Measurements from ENCODE around the gene PLXDC1. TPM values are rescaled to one million over a fixed set of nuclear protein-coding genes. Genes with fewer than 3 reads are reported as not detected.

The PLXDC1 gene
- total RNA-seq, 6 donors from 2014 or later = 3.8 to 47.1 (median 10.5) TPM

DNA sequence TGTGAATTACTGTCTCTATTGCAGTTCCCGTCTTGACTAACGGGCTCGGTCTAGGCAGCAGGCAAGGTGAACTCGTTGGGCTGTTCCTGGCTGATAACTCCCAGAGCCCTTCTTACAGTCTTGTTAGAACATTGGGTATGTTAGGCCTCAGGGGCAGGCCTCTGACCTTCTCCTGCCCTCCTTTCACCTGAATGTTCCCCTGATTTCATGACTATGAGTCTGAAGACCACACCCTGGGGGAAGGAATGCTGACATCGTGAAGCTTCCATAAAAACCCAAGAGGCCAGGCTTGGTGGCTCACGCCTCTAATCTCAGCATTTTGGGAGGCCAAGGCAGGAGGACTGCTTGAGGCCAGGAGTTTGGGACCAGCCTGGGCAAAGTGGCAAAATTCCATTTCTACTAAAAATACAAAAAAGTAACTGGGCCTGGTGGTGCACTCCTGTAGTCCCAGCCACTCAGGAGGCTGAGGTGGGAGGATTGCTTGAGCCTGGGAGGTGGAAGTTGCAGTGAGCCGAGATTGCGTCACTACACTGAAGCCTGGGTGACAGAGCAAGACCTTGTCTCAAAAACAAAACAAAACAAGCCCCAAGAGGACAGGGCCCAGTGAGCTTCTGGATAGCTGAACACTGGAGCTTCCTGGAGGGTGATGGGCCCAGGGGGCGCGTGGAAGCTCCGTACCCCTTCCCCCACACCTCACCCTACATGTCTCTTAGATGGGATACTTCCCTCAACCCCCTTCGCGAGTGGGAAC, 136.5 kb downstream of the PLXDC1 start:
- peaks cover 0 to 11% (median 3%) of the 10 kb centered on the region in 4 donors for H3K4me1 ChIP-seq
- WGBS, 2 donors = 80 to 88% methylated on average over 12 to 13 of the region's 13 CpGs
- peak in 1 of 2 donors; percentile 54 for DNase-seq
- H3K9me3 ChIP-seq = no peaks in the 10 kb centered on the region
- H3K27me3 ChIP-seq = no peaks in the 10 kb centered on the region
- no peak overlapping the region for H3K4me3 ChIP-seq
- peak; percentile 43 to 59 for ATAC-seq (ENCODE audit: low FRiP score in 2 of 2)
- no peaks in the 10 kb centered on the region for H3K36me3 ChIP-seq
- H3K27ac ChIP-seq = peak overlapping the region in 2 of 4 donors; percentile 0 to 36
- peak in 1 of 4 donors; percentile 29 for TF ChIP-seq POLR2A (IDR thresholded peaks at IDR 0.05)
- no peak for TF ChIP-seq POLR2AphosphoS5 (IDR thresholded peaks at IDR 0.05)
- TF ChIP-seq CTCF (IDR thresholded peaks at IDR 0.05) = no peak
- TF ChIP-seq EP300 (IDR thresholded peaks at IDR 0.05) = no peak

DNA sequence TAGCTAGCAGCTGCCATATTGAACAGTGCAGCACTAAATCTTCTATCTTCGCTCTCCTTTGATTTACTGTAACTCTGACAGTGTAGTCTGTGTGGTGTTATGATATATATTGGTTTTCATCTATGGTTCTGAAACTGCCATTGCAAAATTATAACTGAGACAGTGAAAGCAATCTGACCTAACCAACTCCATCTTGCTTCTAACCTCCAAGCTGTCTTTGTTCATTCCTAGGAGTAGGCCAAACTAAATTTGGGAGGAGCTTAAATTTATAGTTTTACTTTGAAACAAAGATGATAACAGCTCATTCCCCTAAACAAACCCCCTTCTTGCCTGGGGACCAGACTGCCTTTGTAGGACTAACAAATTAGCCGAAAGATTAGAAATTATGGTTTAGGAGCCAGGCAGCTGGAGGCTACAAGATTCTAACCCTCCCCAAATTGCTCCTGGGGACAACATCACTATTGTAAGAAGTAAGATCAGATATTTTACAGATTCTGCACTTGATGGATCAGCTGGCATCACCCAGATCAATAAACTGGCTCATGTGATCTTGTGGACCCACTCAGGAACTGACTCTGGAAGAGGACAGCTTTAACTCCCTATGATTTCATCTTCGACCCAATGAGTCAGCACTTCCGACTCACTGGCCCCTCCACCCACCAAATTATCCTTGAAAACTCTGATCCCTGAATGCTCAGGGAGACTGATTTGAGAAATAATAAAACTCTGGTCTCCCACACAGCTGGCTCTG, 137.2 kb downstream of the PLXDC1 start:
- ATAC-seq (ENCODE audit: low FRiP score in 2 of 2) = peak in 1 of 2 donors; percentile 82
- H3K9me3 ChIP-seq = no peaks in the 10 kb centered on the region
- H3K36me3 ChIP-seq = no peaks in the 10 kb centered on the region
- H3K27me3 ChIP-seq = no peaks in the 10 kb centered on the region
- no peak overlapping the region for H3K4me3 ChIP-seq
- DNase-seq = no peak
- no peak for TF ChIP-seq EP300 (IDR thresholded peaks at IDR 0.05)
- no peak for TF ChIP-seq CTCF (IDR thresholded peaks at IDR 0.05)
- no peak for TF ChIP-seq POLR2AphosphoS5 (IDR thresholded peaks at IDR 0.05)
- TF ChIP-seq POLR2A (IDR thresholded peaks at IDR 0.05) = no peak
- no peak overlapping the region for H3K27ac ChIP-seq
- peaks cover 0 to 11% (median 3%) of the 10 kb centered on the region in 4 donors for H3K4me1 ChIP-seq
- 84 to 87% methylated on average over 4 of the region's 4 CpGs for WGBS, 2 donors

Small RNA genes within 50 kb of the gene (small RNA-seq; reads per million reads assigned to genes)
- 0 reads per million in 4 donors for gene AC091178.1

Other genes with a start within 250 kb of the PLXDC1 start
- not detected for gene FBXO47, start 184.2 kb downstream of the PLXDC1 start, total RNA-seq
- gene ARL5C, start 14.5 kb upstream of the PLXDC1 start, total RNA-seq = under 1 TPM in 1 of 6 donors, not detected in 5; 0.39 TPM
- gene CACNB1, start 46.0 kb upstream of the PLXDC1 start, total RNA-seq = 100 to 1,000 TPM in 1 of 6 donors, 10 to 100 TPM in 5; 28.8 to 149 (median 34.0) TPM
- 1,000 to 10,000 TPM; 1,356 to 1,902 (median 1,599) TPM for gene RPL19, start 48.6 kb upstream of the PLXDC1 start, total RNA-seq
- 1 to 10 TPM in 1 of 6 donors, under 1 TPM in 3, not detected in 2; 0.24 to 1.1 (median 0.48) TPM for gene STAC2, start 74.3 kb upstream of the PLXDC1 start, total RNA-seq
- gene FBXL20, start 250.0 kb upstream of the PLXDC1 start, total RNA-seq = 10 to 100 TPM in 5 of 6 donors, 1 to 10 TPM in 1; 7.6 to 53.4 (median 30.4) TPM